Suppressor macrophage treated with lipopolysaccharide for 4 hours (primary cell): ENCODE data around the gene EFEMP2.
"Not testable (repeated sequence)": the region's sequence is repeated elsewhere in the genome, so short reads cannot be mapped to it uniquely, and the experiment has no call there.

Experiments used
- DNase-seq: peaks from one replicate; pipeline ENCODE4 v3.0.0-alpha.2; 2020

Gene EFEMP2

GRCh38 chr11:65853246-65853979 lies 19.2 kb downstream of the EFEMP2 start:
- no peak for DNase-seq

GRCh38 chr11:65852508-65853245 lies 19.9 kb downstream of the EFEMP2 start:
- DNase-seq: no peak

GRCh38 chr11:65851811-65852507 lies 20.6 kb downstream of the EFEMP2 start:
- DNase-seq: no peak

- DNase-seq: peak; percentile 27
Measured at GRCh38 chr11:65851083-65851579, 21.5 kb downstream of the EFEMP2 start.

- DNase-seq: no peak
Measured at GRCh38 chr11:65850217-65851082, 22.1 kb downstream of the EFEMP2 start.

- no peak for DNase-seq
Measured at GRCh38 chr11:65849771-65850216, 22.8 kb downstream of the EFEMP2 start.

- no peak for DNase-seq
Measured at GRCh38 chr11:65849366-65849765, 23.2 kb downstream of the EFEMP2 start.

- DNase-seq: not testable (repeated sequence)
Measured at GRCh38 chr11:65848693-65849092, 23.9 kb downstream of the EFEMP2 start.

- DNase-seq: no peak
Measured at GRCh38 chr11:65847746-65848145, 24.9 kb downstream of the EFEMP2 start.

- DNase-seq: no peak
Measured at GRCh38 chr11:65844231-65844872, 28.2 kb downstream of the EFEMP2 start.

- DNase-seq: no peak
Measured at GRCh38 chr11:65843811-65844210, 28.8 kb downstream of the EFEMP2 start.

GRCh38 chr11:65842144-65842543 lies 30.5 kb downstream of the EFEMP2 start:
- no peak for DNase-seq

GRCh38 chr11:65834202-65834601 lies 38.4 kb downstream of the EFEMP2 start:
- no peak for DNase-seq

- peak; percentile 96 for DNase-seq
Measured at GRCh38 chr11:65833297-65834030, 39.1 kb downstream of the EFEMP2 start, which contains the start of gene SNX32. Gene SNX32 (plus strand): TSS chr11:65833963. CDS start chr11:65834066, 103 bp downstream.

GRCh38 chr11:65832231-65832630 lies 40.4 kb downstream of the EFEMP2 start:
- DNase-seq: not testable (repeated sequence)

- no peak for DNase-seq
Measured at GRCh38 chr11:65829459-65829858, 43.1 kb downstream of the EFEMP2 start.

GRCh38 chr11:65826984-65827735 lies 45.4 kb downstream of the EFEMP2 start:
- peak; percentile 24 for DNase-seq

- no peak for DNase-seq
Measured at GRCh38 chr11:65822776-65823528, 49.6 kb downstream of the EFEMP2 start.

- peak; percentile 40 for DNase-seq
Measured at GRCh38 chr11:65821107-65821506, 51.5 kb downstream of the EFEMP2 start.
